Heart left ventricle (tissue), 16 donors: ENCODE results near the gene DPH2. TPM values are rescaled to one million over a fixed set of nuclear protein-coding genes. Genes with fewer than 3 reads are reported as not detected.

Experiments used
- ATAC-seq, 4 donors: fragments of 200-7000 bp; cut with Tn5 transposase; one replicate each; pipeline ENCODE4 v1.9.1; 2020 to 2022; ENCODE audit warnings: moderate library complexity in 4 of 4, mild to moderate bottlenecking in 3 of 4, moderate number of reproducible peaks in 1 of 4
- DNase-seq, 5 donors: peaks; one replicate each; pipeline ENCODE4 v3.0.0-alpha.2; 2020
- H3K27ac ChIP-seq, 12 donors: fragments of 200-600 bp; sonication (generic) in 4 of 12; one replicate each; pipeline versions ENCODE4 v1.5.0 to v1.8.0; 2016 to 2022; ENCODE audit warnings: mild to moderate bottlenecking in 2 of 12
- H3K27me3 ChIP-seq, 9 donors: fragments of 200-600 bp; sonication (generic) in 2 of 9; one replicate each; pipeline versions ENCODE4 v1.5.1 to v1.8.0; 2016 to 2022; ENCODE audit warnings: mild to moderate bottlenecking in 3 of 9
- H3K36me3 ChIP-seq, 9 donors: fragments of 200-600 bp; sonication (generic) in 2 of 9; one replicate each; pipeline versions ENCODE4 v1.5.0 to v1.8.0; 2018 to 2022; ENCODE audit warnings: mild to moderate bottlenecking in 2 of 9
- H3K4me1 ChIP-seq, 12 donors: fragments of 200-600 bp; sonication (generic) in 4 of 12; one replicate each; pipeline versions ENCODE4 v1.5.0 to v1.8.0; 2016 to 2022; ENCODE audit warnings: mild to moderate bottlenecking in 3 of 12
- H3K4me3 ChIP-seq, 12 donors: fragments of 200-600 bp; sonication (generic) in 4 of 12; one replicate each; pipeline versions ENCODE4 v1.5.0 to v1.8.0; 2017 to 2022; ENCODE audit warnings: mild to moderate bottlenecking in 9 of 12, moderate library complexity in 4 of 12
- H3K9me3 ChIP-seq, 12 donors: fragments of 200-600 bp; sonication (generic) in 4 of 12; one replicate each; pipeline versions ENCODE4 v1.5.0 to v1.8.0; 2016 to 2022; ENCODE audit warnings: mild to moderate bottlenecking in 1 of 12
- POLR2A ChIP-seq, 2 donors: fragments of 450-650 bp; IDR thresholded peaks; one replicate each; pipeline ENCODE4 v1.6.1; 2017; ENCODE audit warnings: antibody characterized with exemption in 2 of 2, mild to moderate bottlenecking in 2 of 2, moderate library complexity in 2 of 2
- WGBS, 4 donors: extraction: QIAGEN DNeasy Blood & Tissue Kit in 2 of 4; methylation state at CpG; one replicate each; pipeline versions ENCODE4 v1.1.5 to v1.1.7; 2013 to 2018; 5-methylcytosine and 5-hydroxymethylcytosine counted together
- intact Hi-C, 10 donors: fragments of 100-400 bp; cut with DNase I; formaldehyde crosslinking; loops; one replicate each; pipeline versions ENCODE4 v1.11.1 to v1.14.2; 2022
- polyA plus RNA-seq, 2 donors: library from polyadenylated mRNA; stranded (reverse); fragments of 200-250 nt; gene quantifications; one replicate each; pipeline ENCODE4 v1.2.3, GENCODE V29; 2013
- total RNA-seq, 9 donors: library from RNA; depleted of rRNA in 2 of 9; stranded (reverse); fragments of >200 nt in 2 of 9; fragmentation: NEBNext Ultra II Directional in 3 of 9; extraction: Animal tissue kit (Norgen Biotek cat#: 25700) in 3 of 9; gene quantifications; one replicate each; pipeline versions ENCODE4 v1.1.0 to v1.2.4, GENCODE V29; 2016 to 2023
- TF ChIP-seq, protein P1 (sequence below), 12 donors: fragments of 200-600 bp; sonication (generic) in 4 of 12; IDR thresholded peaks; one replicate each; pipeline versions ENCODE4 v1.5.0 to v1.8.0; 2018 to 2022; ENCODE audit warnings: antibody characterized with exemption in 12 of 12, mild to moderate bottlenecking in 5 of 12
- donor health status: ischemic (EF 13 %, LVEDD 7.1; RV severe dilation, severe dysfunction).
- donor health status: healthy with polysubstance abuse.
- donor health status: DM: no; HTN: yes; CAD: no.
- donor health status: DM: no; HTN: no; CAD: no.
- donor health status: ischemic (EF 25% LVEDD 6.9; RV normal size, moderate dysfunction).
- donor health status: ischemic (EF 25% LVEDD 5.7; RV mildly dilated, moderate dysfunction).
- donor health status: healthy.
- donor health status: DM: yes; HTN: yes; CAD: no.
- donor health status: ischemic (EF 35%, LVEDD 5.7; RV mildly dilated, moderate dysfunction).
- donor health status: nonischemic (EF 11% LVEDD 7.7; RV severe dilation, severe dysfunction).
- donor health status: DM: yes; HTN: yes; CAD: no.
- donor health status: PGD.
- donor health status: ischemic (EF 29% LVEDD 5.4; RV normal size, mild dysfunction).
- donor health status: nonischemic (EF 23%, LVEDD 6.1; RV moderate dilation, normal function).

The DPH2 gene
- total and polyA plus RNA-seq, 11 donors: 8.0 to 65.6 (median 14.7) TPM

DNA sequence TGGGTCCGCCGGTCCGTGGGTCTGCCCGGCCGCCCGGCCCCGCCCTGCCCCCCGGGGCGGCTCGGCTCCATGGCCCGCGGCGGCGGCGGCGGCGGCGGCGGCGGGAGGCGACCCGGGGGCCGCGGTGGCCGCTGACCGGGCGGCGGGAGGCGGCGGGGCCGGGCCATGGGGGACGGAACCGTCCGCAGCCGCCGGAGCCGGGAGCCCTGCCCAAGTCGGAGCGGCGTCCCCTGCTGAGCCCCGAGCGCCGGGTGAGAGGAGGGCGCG is 9.4 kb downstream of the DPH2 start:
- H3K9me3 ChIP-seq: no peaks in the 10 kb centered on the region
- ATAC-seq: no peak
- H3K27me3 ChIP-seq: no peaks in the 10 kb centered on the region
- peak overlapping the region in 11 of 12 donors; percentile 34 to 76 (median 60) for H3K27ac ChIP-seq
- 0% methylated on average over 45 of the region's 45 CpGs; no CpG with 5 or more reads in 2 of the 4 donors for WGBS, 4 donors
- H3K4me1 ChIP-seq: peaks cover 0 to 52% (median 41%) of the 10 kb centered on the region in 12 donors
- intact Hi-C loops: no loop called here
- peaks cover 0 to 29% (median 19%) of the 10 kb centered on the region in 9 donors for H3K36me3 ChIP-seq
- H3K4me3 ChIP-seq: peak overlapping the region; percentile 61 to 97 (median 79)
- no peak for TF ChIP-seq POLR2A (IDR thresholded peaks at IDR 0.05)
- TF ChIP-seq, protein P1, sequence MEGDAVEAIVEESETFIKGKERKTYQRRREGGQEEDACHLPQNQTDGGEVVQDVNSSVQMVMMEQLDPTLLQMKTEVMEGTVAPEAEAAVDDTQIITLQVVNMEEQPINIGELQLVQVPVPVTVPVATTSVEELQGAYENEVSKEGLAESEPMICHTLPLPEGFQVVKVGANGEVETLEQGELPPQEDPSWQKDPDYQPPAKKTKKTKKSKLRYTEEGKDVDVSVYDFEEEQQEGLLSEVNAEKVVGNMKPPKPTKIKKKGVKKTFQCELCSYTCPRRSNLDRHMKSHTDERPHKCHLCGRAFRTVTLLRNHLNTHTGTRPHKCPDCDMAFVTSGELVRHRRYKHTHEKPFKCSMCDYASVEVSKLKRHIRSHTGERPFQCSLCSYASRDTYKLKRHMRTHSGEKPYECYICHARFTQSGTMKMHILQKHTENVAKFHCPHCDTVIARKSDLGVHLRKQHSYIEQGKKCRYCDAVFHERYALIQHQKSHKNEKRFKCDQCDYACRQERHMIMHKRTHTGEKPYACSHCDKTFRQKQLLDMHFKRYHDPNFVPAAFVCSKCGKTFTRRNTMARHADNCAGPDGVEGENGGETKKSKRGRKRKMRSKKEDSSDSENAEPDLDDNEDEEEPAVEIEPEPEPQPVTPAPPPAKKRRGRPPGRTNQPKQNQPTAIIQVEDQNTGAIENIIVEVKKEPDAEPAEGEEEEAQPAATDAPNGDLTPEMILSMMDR (IDR thresholded peaks at IDR 0.05): no peak
- no peak for DNase-seq

DNA sequence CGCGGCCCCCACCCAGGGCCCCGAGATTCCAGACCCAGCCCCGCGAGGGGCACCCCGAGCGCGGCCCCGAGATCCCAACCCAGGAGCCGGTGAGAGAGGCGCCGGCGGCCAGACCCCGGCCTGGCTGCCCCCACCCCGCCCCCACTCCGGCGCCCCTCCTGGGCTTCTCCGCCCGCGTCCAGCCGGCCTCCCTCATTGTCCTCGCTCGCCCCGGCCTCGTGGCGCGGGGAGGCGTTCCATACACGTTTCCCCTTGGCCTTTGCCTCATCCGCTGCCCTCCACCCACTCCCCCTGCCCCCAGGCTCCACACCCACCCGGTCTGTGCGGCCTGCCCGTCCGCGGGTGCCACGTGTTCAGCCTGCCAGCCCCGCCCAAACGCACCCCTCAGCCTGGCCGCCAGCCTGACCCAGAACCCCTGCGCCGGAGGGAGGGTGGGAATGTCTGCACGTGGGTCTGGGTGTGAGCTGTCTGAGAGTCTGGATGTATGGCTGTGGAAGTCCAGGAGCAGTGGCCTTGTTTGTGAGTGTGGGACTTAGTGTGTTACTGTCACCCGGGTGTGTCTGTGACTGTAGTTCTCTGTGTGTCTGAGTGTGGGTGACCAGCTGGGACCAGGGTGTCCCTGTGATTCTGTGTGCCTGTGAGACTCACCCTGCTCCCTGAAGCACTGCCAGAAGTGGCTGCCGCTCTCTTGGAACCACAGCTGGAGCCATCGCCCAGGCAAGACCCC is 9.9 kb downstream of the DPH2 start:
- intact Hi-C loops: no loop called here
- Histone ChIP-seq H3K9me3 (no peaks in the 10 kb centered on the region), H3K27me3 (no peaks in the 10 kb centered on the region), H3K27ac (peak overlapping the region in 11 of 12 donors; percentile 34 to 76 (median 60)), H3K36me3 (peaks cover 0 to 29% (median 19%) of the 10 kb centered on the region in 9 donors), H3K4me3 (peak overlapping the region; percentile 61 to 97 (median 79)), H3K4me1 (peaks cover 0 to 49% (median 40%) of the 10 kb centered on the region in 12 donors)
- WGBS, 4 donors: 0 to 8% (median 3%) methylated on average over 8 to 45 of the region's 45 CpGs
- DNase-seq (peak; percentile 57 to 80 (median 69)), ATAC-seq (peak in 3 of 4 donors; percentile 23 to 60 (median 42))
- TF ChIP-seq, protein P1 (IDR thresholded peaks at IDR 0.05): no peak
- no peak for TF ChIP-seq POLR2A (IDR thresholded peaks at IDR 0.05)

DNA sequence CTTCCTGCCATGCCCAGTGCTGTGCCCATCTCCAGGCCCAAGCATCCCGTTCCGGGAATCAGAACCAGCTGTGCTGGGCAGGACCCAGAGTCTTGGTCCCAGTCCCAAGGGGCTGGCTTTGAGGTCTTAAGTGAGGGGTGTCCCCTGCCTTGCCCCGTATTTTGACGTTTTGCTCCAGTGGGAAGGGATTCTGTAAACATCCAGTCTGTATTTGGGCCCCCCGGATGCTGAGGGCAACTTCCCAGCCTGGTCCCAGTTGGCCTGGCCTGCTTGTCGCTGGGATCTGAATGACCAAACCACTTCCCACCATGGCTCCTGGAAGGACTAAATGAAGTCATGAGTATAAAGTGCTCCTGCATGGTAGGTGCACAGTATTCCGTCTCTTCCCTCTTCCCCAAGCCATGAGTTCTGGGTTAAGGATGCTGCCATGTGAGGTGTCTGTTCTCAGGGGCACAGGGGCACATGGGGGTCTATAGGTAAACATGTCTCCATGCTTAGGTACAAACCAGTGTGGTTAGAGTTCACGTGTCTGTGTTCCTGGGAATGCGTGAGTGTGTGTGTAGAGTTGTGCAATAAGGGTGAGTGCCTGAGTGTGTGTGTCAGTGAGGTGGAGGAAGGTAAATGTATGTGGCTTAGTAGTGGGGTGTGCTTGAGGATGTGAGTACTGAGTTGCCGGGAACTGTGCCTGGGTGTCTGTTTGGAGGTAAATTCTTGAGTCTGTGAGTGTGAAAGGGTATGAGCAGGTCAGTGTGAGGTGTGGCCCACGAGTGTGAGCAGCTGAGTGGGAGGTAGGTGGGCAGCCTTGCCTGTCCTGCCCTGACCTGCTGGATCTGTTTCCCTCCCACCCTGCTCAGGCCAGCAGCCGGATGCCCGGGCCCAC is 10.7 kb downstream of the DPH2 start:
- intact Hi-C loops: no loop called here
- Histone ChIP-seq H3K27ac (peak overlapping the region in 6 of 12 donors; percentile 46 to 76 (median 68)), H3K9me3 (no peaks in the 10 kb centered on the region), H3K4me3 (peak overlapping the region in 10 of 12 donors; percentile 67 to 97 (median 82)), H3K4me1 (peaks cover 0 to 46% (median 39%) of the 10 kb centered on the region in 12 donors), H3K27me3 (no peaks in the 10 kb centered on the region), H3K36me3 (peaks cover 0 to 31% (median 20%) of the 10 kb centered on the region in 9 donors)
- TF ChIP-seq, protein P1 (IDR thresholded peaks at IDR 0.05): no peak
- TF ChIP-seq POLR2A (IDR thresholded peaks at IDR 0.05): no peak
- DNase-seq (no peak), ATAC-seq (no peak)
- WGBS, 4 donors: 71 to 91% (median 75%) methylated on average over 9 to 13 of the region's 13 CpGs

DNA sequence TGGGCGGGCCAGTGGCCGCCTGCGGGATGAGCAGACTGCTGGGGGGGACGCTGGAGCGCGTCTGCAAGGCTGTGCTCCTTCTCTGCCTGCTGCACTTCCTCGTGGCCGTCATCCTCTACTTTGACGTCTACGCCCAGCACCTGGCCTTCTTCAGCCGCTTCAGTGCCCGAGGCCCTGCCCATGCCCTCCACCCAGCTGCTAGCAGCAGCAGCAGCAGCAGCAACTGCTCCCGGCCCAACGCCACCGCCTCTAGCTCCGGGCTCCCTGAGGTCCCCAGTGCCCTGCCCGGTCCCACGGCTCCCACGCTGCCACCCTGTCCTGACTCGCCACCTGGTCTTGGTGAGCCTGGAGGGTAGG is 11.3 kb downstream of the DPH2 start:
- Histone ChIP-seq H3K27me3 (no peaks in the 10 kb centered on the region), H3K27ac (no peak overlapping the region), H3K9me3 (no peaks in the 10 kb centered on the region), H3K4me3 (no peak overlapping the region), H3K36me3 (peaks cover 0 to 34% (median 24%) of the 10 kb centered on the region in 9 donors), H3K4me1 (peaks cover 0 to 40% (median 33%) of the 10 kb centered on the region in 12 donors)
- WGBS, 4 donors: 89 to 98% (median 94%) methylated on average over 16 to 20 of the region's 20 CpGs
- intact Hi-C loops: no loop called here
- no peak for DNase-seq
- no peak for ATAC-seq
- TF ChIP-seq, protein P1 (IDR thresholded peaks at IDR 0.05): no peak
- TF ChIP-seq POLR2A (IDR thresholded peaks at IDR 0.05): no peak
